ENCODE results near the gene LEF1.

Gene LEF1

DNA sequence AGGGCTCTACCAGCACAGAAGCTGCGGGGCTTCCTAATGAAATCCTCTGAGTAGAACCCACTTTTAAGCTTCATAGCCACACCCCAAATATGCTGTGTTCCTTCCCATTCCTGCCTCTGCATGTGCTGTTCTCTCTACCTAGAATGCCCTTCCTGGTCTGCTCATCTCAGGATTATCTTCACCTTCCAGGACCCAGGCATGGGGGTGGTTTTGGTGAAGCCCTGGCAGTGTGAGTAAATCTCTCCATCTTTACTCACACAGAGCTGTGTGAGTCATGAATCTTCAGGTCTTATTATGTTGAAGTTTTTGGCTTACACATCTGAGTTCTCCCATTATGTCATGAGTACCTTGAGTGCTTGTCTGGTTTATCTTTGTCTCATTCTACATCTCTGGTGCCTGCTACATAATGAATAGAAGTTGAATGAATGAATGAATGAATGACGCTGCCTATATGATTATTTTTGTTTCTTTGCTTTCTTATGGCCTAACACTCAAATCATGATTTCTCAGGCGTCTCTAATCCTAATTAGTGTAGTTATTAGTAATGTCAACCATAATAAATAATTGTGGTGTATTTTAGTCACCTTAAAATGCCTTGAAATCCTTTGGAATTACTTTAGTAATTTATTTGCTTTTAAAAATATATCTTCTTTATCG is 137.2 kb downstream of the LEF1 start:
- TF ChIP-seq, protein P1, sequence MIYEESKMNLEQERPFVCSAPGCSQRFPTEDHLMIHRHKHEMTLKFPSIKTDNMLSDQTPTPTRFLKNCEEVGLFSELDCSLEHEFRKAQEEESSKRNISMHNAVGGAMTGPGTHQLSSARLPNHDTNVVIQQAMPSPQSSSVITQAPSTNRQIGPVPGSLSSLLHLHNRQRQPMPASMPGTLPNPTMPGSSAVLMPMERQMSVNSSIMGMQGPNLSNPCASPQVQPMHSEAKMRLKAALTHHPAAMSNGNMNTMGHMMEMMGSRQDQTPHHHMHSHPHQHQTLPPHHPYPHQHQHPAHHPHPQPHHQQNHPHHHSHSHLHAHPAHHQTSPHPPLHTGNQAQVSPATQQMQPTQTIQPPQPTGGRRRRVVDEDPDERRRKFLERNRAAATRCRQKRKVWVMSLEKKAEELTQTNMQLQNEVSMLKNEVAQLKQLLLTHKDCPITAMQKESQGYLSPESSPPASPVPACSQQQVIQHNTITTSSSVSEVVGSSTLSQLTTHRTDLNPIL (CRISPR knock-in tag; IDR thresholded peaks at IDR 0.05; ENCODE audit: low read depth) = no peak
- TF ChIP-seq ZNF70 (CRISPR knock-in tag; IDR thresholded peaks at IDR 0.05) = no peak
- TF ChIP-seq, protein P2, sequence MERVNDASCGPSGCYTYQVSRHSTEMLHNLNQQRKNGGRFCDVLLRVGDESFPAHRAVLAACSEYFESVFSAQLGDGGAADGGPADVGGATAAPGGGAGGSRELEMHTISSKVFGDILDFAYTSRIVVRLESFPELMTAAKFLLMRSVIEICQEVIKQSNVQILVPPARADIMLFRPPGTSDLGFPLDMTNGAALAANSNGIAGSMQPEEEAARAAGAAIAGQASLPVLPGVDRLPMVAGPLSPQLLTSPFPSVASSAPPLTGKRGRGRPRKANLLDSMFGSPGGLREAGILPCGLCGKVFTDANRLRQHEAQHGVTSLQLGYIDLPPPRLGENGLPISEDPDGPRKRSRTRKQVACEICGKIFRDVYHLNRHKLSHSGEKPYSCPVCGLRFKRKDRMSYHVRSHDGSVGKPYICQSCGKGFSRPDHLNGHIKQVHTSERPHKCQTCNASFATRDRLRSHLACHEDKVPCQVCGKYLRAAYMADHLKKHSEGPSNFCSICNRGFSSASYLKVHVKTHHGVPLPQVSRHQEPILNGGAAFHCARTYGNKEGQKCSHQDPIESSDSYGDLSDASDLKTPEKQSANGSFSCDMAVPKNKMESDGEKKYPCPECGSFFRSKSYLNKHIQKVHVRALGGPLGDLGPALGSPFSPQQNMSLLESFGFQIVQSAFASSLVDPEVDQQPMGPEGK (CRISPR knock-in tag; IDR thresholded peaks at IDR 0.05; ENCODE audit: borderline replicate concordance) = no peak
- TF ChIP-seq BACH2 (CRISPR knock-in tag; IDR thresholded peaks at IDR 0.05; ENCODE audit: borderline replicate concordance) = no peak
- TF ChIP-seq, protein P3, sequence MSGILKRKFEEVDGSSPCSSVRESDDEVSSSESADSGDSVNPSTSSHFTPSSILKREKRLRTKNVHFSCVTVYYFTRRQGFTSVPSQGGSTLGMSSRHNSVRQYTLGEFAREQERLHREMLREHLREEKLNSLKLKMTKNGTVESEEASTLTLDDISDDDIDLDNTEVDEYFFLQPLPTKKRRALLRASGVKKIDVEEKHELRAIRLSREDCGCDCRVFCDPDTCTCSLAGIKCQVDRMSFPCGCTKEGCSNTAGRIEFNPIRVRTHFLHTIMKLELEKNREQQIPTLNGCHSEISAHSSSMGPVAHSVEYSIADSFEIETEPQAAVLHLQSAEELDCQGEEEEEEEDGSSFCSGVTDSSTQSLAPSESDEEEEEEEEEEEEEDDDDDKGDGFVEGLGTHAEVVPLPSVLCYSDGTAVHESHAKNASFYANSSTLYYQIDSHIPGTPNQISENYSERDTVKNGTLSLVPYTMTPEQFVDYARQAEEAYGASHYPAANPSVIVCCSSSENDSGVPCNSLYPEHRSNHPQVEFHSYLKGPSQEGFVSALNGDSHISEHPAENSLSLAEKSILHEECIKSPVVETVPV (CRISPR knock-in tag; IDR thresholded peaks at IDR 0.05) = no peak
- TF ChIP-seq, protein P4, sequence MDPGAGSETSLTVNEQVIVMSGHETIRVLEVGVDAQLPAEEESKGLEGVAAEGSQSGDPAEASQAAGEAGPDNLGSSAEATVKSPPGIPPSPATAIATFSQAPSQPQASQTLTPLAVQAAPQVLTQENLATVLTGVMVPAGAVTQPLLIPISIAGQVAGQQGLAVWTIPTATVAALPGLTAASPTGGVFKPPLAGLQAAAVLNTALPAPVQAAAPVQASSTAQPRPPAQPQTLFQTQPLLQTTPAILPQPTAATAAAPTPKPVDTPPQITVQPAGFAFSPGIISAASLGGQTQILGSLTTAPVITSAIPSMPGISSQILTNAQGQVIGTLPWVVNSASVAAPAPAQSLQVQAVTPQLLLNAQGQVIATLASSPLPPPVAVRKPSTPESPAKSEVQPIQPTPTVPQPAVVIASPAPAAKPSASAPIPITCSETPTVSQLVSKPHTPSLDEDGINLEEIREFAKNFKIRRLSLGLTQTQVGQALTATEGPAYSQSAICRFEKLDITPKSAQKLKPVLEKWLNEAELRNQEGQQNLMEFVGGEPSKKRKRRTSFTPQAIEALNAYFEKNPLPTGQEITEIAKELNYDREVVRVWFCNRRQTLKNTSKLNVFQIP (CRISPR knock-in tag; IDR thresholded peaks at IDR 0.05; ENCODE audit: borderline replicate concordance, low read depth) = no peak
- TF ChIP-seq TCF4 (CRISPR knock-in tag; IDR thresholded peaks at IDR 0.05; ENCODE audit: borderline replicate concordance) = no peak
- TF ChIP-seq, protein P5, sequence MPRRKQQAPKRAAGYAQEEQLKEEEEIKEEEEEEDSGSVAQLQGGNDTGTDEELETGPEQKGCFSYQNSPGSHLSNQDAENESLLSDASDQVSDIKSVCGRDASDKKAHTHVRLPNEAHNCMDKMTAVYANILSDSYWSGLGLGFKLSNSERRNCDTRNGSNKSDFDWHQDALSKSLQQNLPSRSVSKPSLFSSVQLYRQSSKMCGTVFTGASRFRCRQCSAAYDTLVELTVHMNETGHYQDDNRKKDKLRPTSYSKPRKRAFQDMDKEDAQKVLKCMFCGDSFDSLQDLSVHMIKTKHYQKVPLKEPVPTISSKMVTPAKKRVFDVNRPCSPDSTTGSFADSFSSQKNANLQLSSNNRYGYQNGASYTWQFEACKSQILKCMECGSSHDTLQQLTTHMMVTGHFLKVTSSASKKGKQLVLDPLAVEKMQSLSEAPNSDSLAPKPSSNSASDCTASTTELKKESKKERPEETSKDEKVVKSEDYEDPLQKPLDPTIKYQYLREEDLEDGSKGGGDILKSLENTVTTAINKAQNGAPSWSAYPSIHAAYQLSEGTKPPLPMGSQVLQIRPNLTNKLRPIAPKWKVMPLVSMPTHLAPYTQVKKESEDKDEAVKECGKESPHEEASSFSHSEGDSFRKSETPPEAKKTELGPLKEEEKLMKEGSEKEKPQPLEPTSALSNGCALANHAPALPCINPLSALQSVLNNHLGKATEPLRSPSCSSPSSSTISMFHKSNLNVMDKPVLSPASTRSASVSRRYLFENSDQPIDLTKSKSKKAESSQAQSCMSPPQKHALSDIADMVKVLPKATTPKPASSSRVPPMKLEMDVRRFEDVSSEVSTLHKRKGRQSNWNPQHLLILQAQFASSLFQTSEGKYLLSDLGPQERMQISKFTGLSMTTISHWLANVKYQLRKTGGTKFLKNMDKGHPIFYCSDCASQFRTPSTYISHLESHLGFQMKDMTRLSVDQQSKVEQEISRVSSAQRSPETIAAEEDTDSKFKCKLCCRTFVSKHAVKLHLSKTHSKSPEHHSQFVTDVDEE (CRISPR knock-in tag; IDR thresholded peaks at IDR 0.05) = no peak
- TF ChIP-seq SNAI2 (CRISPR knock-in tag; IDR thresholded peaks at IDR 0.05) = no peak
- no peak for TF ChIP-seq ZC3H10 (CRISPR knock-in tag; IDR thresholded peaks at IDR 0.05)
- no peak for ATAC-seq

DNA sequence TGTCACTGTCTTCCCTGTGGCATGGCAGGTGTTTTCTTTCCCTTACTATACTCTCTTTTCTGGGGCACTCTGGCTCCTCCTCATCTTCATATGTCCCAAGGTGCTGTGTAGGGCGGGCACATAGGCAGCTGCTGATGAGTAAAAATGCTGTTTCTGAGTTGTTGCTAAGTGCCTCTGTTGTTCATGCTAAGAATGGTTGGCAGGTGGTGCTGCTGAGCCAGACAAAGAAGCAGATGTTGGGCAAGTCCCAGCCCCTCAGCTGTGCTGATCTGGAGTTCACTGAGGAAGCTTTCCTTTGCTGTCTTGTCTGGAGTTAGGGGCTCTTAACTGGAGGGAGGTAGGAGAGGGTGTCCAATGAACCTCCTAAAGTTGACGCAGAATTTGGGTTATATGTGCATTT is 138.4 kb downstream of the LEF1 start:
- peak; percentile 88 for ATAC-seq

DNA sequence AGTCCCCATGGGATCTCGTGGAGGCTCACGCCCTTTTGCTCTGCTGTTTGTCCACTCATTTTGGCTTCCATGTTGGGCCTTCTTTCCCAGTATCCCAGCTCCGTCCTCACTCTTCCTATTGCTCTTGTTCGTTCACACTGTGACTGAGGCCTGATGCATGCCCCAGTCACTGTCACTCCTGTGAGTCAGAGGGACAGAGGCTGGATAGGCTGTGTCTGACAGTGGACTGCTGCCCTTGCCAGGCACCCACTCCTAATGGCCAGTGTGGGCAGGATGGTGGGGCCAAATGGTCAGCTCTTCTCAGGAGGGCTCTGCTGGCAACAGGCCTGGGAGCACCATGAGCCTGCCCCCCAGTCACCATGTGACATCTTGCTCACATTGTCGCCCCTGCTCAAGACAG is 139.0 kb downstream of the LEF1 start:
- no peak for ATAC-seq
- TF ChIP-seq, protein P1 (CRISPR knock-in tag; IDR thresholded peaks at IDR 0.05; ENCODE audit: low read depth) = no peak
- TF ChIP-seq CSDC2 (CRISPR knock-in tag; IDR thresholded peaks at IDR 0.05) = no peak
- TF ChIP-seq ZFP30 (CRISPR knock-in tag; IDR thresholded peaks at IDR 0.05) = no peak
- TF ChIP-seq, protein P5 (CRISPR knock-in tag; IDR thresholded peaks at IDR 0.05) = no peak
- TF ChIP-seq, protein P2 (CRISPR knock-in tag; IDR thresholded peaks at IDR 0.05; ENCODE audit: borderline replicate concordance) = no peak
- no peak for TF ChIP-seq RARB (CRISPR knock-in tag; IDR thresholded peaks at IDR 0.05)
- TF ChIP-seq ZNF565 (CRISPR knock-in tag; conservative IDR thresholded peaks at IDR 0.05; ENCODE audit: low read depth) = no peak

More for the DNA sequence above, 138.4 kb downstream of the LEF1 start:
- TF ChIP-seq RARB (CRISPR knock-in tag; IDR thresholded peaks at IDR 0.05) = no peak
- no peak for TF ChIP-seq BACH2 (CRISPR knock-in tag; IDR thresholded peaks at IDR 0.05; ENCODE audit: borderline replicate concordance)
- TF ChIP-seq ISL1 (CRISPR knock-in tag; IDR thresholded peaks at IDR 0.05) = no peak
- TF ChIP-seq CSDC2 (CRISPR knock-in tag; IDR thresholded peaks at IDR 0.05) = no peak
- no peak for TF ChIP-seq ZNF565 (CRISPR knock-in tag; conservative IDR thresholded peaks at IDR 0.05; ENCODE audit: low read depth)
- TF ChIP-seq SNAI2 (CRISPR knock-in tag; IDR thresholded peaks at IDR 0.05) = no peak
- TF ChIP-seq GLIS3 (CRISPR knock-in tag; IDR thresholded peaks at IDR 0.05) = no peak
- no peak for TF ChIP-seq ZC3H10 (CRISPR knock-in tag; IDR thresholded peaks at IDR 0.05)
- TF ChIP-seq ZFP3 (CRISPR knock-in tag; IDR thresholded peaks at IDR 0.05) = no peak
- TF ChIP-seq, protein P2 (CRISPR knock-in tag; IDR thresholded peaks at IDR 0.05; ENCODE audit: borderline replicate concordance) = no peak

Measured in SK-N-SH treated with all-trans-retinoic acid at 6 μM for 48 hours (cell line).